ENCODE data around the gene RASA4B. TPM values are rescaled to one million over a fixed set of nuclear protein-coding genes. Genes with fewer than 3 reads are reported as not detected.
"Not testable (repeated sequence)": the region's sequence is repeated elsewhere in the genome, so short reads cannot be mapped to it uniquely, and the experiment has no call there.

Gene RASA4B
- polyA plus RNA-seq, 1 experiment = 4.0 TPM

- POLR2A ChIA-PET; DNase-seq (ENCODE audit: low read depth, low spot score): not testable (repeated sequence)
Measured at GRCh38 chr7:102527822-102528793, 10.5 kb upstream of the RASA4B start.

DNA sequence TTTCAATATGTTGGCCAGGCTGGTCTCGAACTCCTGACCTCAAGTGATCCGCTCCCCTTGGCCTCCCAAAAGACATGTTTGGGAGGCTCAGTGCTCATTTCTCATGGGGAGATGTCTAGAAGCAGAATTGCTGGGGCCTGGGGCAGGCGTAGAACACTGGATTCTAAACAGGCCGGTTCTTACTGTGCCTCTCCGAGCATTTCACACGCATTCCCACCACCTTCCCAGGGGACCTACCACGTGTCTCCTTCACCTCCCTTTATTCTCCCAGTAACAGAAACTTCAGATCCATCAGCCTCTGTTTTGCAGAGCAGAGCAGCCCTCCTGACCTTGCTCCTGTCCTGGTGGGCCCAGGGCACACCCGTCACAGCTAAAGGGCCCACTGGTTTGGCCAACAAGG is 9.6 kb upstream of the RASA4B start:
- CTCF ChIA-PET; H3K27ac ChIP-seq (ENCODE audit: low read depth, low read length); H3K27me3 ChIP-seq (ENCODE audit: control insufficient read depth, insufficient read depth, low read length); DNase-seq (ENCODE audit: low read depth, low spot score); H3K4me3 ChIP-seq (ENCODE audit: low read depth, low read length); H3K9me3 ChIP-seq (ENCODE audit: control insufficient read depth, insufficient read depth, low read length); POLR2A ChIA-PET: not testable (repeated sequence)

More at GRCh38 chr7:102527822-102528793, 10.5 kb upstream of the RASA4B start:
- H3K27ac ChIP-seq (ENCODE audit: low read depth, low read length); H3K27me3 ChIP-seq (ENCODE audit: control insufficient read depth, insufficient read depth, low read length); H3K4me3 ChIP-seq (ENCODE audit: low read depth, low read length); CTCF ChIA-PET; H3K9me3 ChIP-seq (ENCODE audit: control insufficient read depth, insufficient read depth, low read length): not testable (repeated sequence)

- H3K27ac ChIP-seq (ENCODE audit: low read depth, low read length); CTCF ChIA-PET; H3K4me3 ChIP-seq (ENCODE audit: low read depth, low read length); DNase-seq (ENCODE audit: low read depth, low spot score); H3K9me3 ChIP-seq (ENCODE audit: control insufficient read depth, insufficient read depth, low read length); POLR2A ChIA-PET; H3K27me3 ChIP-seq (ENCODE audit: control insufficient read depth, insufficient read depth, low read length): not testable (repeated sequence)
Measured at GRCh38 chr7:102524803-102525202, 7.2 kb upstream of the RASA4B start.

DNA sequence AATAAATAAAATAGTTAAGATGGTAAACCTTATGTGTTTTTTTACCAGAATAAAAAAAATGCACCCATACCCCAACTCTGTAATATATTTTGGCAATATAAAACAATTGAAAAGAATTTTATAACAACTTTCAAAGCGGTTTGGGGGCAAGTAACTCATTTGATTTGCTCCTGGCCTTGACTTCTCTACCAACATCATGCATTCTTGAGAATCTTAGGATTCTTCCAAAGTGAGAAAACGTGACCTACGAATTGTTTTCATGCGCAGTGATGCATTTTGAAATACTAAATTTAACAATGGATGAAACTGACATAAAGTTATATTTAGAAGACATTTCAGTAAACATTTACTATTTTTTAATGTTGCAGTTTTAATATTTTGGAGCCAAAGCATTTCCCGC is 3.2 kb upstream of the RASA4B start:
- DNase-seq (ENCODE audit: low read depth, low spot score); H3K4me3 ChIP-seq (ENCODE audit: low read depth, low read length); H3K9me3 ChIP-seq (ENCODE audit: control insufficient read depth, insufficient read depth, low read length); CTCF ChIA-PET; POLR2A ChIA-PET; H3K27me3 ChIP-seq (ENCODE audit: control insufficient read depth, insufficient read depth, low read length); H3K27ac ChIP-seq (ENCODE audit: low read depth, low read length): not testable (repeated sequence)

DNA sequence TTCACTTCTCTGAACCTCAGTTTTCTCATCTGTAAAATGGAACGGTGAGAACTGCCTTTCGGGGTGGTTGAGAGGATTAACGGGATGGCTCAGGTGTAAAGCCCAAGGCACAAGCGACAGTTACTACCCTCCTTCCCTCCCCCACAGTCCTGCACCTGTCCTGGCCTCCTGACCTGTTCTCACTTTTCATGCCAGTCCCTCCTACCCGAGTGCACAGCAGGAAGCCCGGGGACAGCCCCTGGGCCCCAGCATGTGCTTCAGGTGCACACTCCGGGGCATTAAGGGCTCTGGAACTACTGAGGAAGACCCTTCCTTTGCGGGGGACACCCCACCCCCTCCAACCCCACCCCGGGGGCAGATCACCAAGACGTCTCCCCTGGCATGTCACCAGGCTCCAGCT is 626 bp downstream of the RASA4B start:
- H3K27ac ChIP-seq (ENCODE audit: low read depth, low read length); H3K27me3 ChIP-seq (ENCODE audit: control insufficient read depth, insufficient read depth, low read length); H3K4me3 ChIP-seq (ENCODE audit: low read depth, low read length); CTCF ChIA-PET; H3K9me3 ChIP-seq (ENCODE audit: control insufficient read depth, insufficient read depth, low read length); DNase-seq (ENCODE audit: low read depth, low spot score); POLR2A ChIA-PET: not testable (repeated sequence)

GRCh38 chr7:102515889-102516288 is 1.7 kb downstream of the RASA4B start:
- H3K27ac ChIP-seq (ENCODE audit: low read depth, low read length); DNase-seq (ENCODE audit: low read depth, low spot score); H3K9me3 ChIP-seq (ENCODE audit: control insufficient read depth, insufficient read depth, low read length); POLR2A ChIA-PET; CTCF ChIA-PET; H3K27me3 ChIP-seq (ENCODE audit: control insufficient read depth, insufficient read depth, low read length); H3K4me3 ChIP-seq (ENCODE audit: low read depth, low read length): not testable (repeated sequence)

DNA sequence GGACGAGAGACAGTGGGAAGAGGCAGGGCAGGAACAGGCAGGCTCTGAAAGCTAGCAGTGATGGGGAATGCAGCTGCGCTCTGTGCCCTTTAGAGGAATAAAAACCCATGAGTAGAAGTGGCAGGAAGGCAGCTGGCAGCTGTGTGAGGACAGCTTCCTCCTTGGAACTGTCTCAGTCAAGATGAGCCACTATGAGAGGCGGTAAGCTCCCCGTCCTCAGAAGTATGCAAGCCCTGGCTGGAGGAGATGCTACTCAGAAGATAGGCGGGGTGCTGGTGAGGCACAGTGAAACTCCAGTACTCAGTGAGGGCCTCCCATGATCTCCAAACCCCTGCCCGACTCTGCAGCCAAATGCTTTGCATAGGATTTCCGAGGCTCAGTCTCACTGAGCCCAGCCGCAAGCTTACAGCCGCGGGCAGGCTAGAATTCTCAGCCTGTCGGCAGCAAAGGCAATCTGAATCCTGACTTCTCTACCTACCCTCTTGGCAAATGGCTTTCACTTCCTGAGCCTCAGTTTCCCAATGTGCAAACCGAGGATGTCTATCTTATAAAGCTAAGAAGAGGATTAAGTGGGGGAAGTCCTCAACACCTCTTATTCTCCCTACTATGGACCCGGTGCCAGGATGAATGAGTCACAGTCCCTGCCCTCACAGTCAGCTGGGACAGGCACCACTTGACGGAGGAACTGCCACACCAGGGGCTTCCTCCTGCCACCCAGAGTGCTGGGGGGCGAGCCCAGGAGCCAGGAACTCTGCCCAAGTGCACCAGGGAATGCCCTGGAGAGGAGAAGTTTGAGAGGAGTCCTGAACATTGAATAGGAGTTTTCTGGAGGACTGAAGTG is 2.5 kb downstream of the RASA4B start:
- H3K27ac ChIP-seq (ENCODE audit: low read depth, low read length); CTCF ChIA-PET; DNase-seq (ENCODE audit: low read depth, low spot score); H3K27me3 ChIP-seq (ENCODE audit: control insufficient read depth, insufficient read depth, low read length); H3K9me3 ChIP-seq (ENCODE audit: control insufficient read depth, insufficient read depth, low read length); H3K4me3 ChIP-seq (ENCODE audit: low read depth, low read length); POLR2A ChIA-PET: not testable (repeated sequence)

DNA sequence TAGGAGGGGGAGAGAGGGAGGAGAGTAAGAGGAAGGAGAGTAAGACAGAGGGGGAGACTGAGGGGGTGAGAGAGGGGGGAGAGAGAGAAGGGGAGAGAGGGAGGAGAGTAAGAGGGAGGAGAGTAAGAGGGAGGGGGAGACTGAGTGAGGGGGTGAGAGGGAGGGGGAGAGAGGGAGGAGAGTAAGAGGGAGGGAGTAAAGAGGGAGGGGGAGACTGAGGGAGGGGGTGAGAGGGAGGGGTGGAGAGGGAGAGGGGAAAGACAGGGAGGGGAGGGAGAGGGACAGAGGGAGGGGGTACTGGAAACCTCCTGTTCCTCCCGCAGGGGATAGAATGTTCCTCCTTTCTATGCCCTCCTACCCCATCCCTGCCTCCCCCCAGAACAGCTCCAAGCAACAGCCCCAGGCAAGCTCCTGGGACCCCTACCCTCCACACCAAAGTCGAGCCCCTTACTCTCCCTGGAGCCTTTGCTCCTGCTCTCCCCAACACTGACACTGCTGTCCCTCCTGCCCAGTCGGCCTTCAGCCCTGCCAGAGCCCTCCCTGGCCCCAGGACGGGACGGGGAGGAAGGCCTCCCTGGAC is 4.8 kb downstream of the RASA4B start:
- H3K9me3 ChIP-seq (ENCODE audit: control insufficient read depth, insufficient read depth, low read length); H3K27me3 ChIP-seq (ENCODE audit: control insufficient read depth, insufficient read depth, low read length); CTCF ChIA-PET; H3K27ac ChIP-seq (ENCODE audit: low read depth, low read length); POLR2A ChIA-PET: not testable (repeated sequence)
- peak; percentile 52 for DNase-seq (ENCODE audit: low read depth, low spot score)
- H3K4me3 ChIP-seq (ENCODE audit: low read depth, low read length) = peak overlapping the region; percentile 50

- H3K27ac ChIP-seq (ENCODE audit: low read depth, low read length); DNase-seq (ENCODE audit: low read depth, low spot score); H3K27me3 ChIP-seq (ENCODE audit: control insufficient read depth, insufficient read depth, low read length); POLR2A ChIA-PET; CTCF ChIA-PET; H3K9me3 ChIP-seq (ENCODE audit: control insufficient read depth, insufficient read depth, low read length); H3K4me3 ChIP-seq (ENCODE audit: low read depth, low read length): not testable (repeated sequence)
Measured at GRCh38 chr7:102511860-102512522, 5.6 kb downstream of the RASA4B start.

- CTCF ChIA-PET; H3K9me3 ChIP-seq (ENCODE audit: control insufficient read depth, insufficient read depth, low read length); DNase-seq (ENCODE audit: low read depth, low spot score); POLR2A ChIA-PET; H3K27ac ChIP-seq (ENCODE audit: low read depth, low read length); H3K27me3 ChIP-seq (ENCODE audit: control insufficient read depth, insufficient read depth, low read length); H3K4me3 ChIP-seq (ENCODE audit: low read depth, low read length): not testable (repeated sequence)
Measured at GRCh38 chr7:102510575-102510974, 7.0 kb downstream of the RASA4B start.

GRCh38 chr7:102507410-102508088 is 10.0 kb downstream of the RASA4B start:
- H3K4me3 ChIP-seq (ENCODE audit: low read depth, low read length); POLR2A ChIA-PET; CTCF ChIA-PET; H3K27me3 ChIP-seq (ENCODE audit: control insufficient read depth, insufficient read depth, low read length); H3K27ac ChIP-seq (ENCODE audit: low read depth, low read length); DNase-seq (ENCODE audit: low read depth, low spot score); H3K9me3 ChIP-seq (ENCODE audit: control insufficient read depth, insufficient read depth, low read length): not testable (repeated sequence)

Measured in AG04450 (cell line).